Hepatocyte (in vitro differentiated cells): Measurements from ENCODE around the gene LRMDA. TPM values are rescaled to one million over a fixed set of nuclear protein-coding genes. Genes with fewer than 3 reads are reported as not detected.

Source experiments
- DNase-seq: peaks from one replicate; pipeline ENCODE4 v3.0.0-alpha.2; 2016; ENCODE audit warnings: low spot score
- H2AFZ ChIP-seq: fragments of 200-600 bp; sonication (generic); 2 replicates; pipeline ENCODE4 v1.6.0; 2016; ENCODE audit warnings: antibody characterized with exemption, mild to moderate bottlenecking
- H3K27ac ChIP-seq: fragments of 200-600 bp; sonication (generic); 2 replicates; pipeline ENCODE4 v1.5.1; 2016; ENCODE audit warnings: mild to moderate bottlenecking
- H3K27me3 ChIP-seq: fragments of 200-600 bp; sonication (generic); 2 replicates; pipeline ENCODE4 v1.6.1; 2016
- H3K36me3 ChIP-seq: fragments of 200-600 bp; sonication (generic); replicated peaks from 2 replicates; pipeline ENCODE4 v1.5.1; 2016; ENCODE audit warnings: low read depth; ENCODE audit not compliant: insufficient read depth
- H3K4me1 ChIP-seq: fragments of 200-600 bp; sonication (generic); 2 replicates; pipeline ENCODE4 v1.5.1; 2016; ENCODE audit warnings: mild to moderate bottlenecking, moderate library complexity; ENCODE audit not compliant: insufficient read depth
- H3K4me2 ChIP-seq: fragments of 200-600 bp; sonication (generic); 2 replicates; pipeline ENCODE4 v1.6.0; 2016
- H3K4me3 ChIP-seq: fragments of 200-600 bp; sonication (generic); 2 replicates; pipeline ENCODE4 v1.5.1; 2016; ENCODE audit warnings: mild to moderate bottlenecking
- H3K79me2 ChIP-seq: fragments of 200-600 bp; sonication (generic); 2 replicates; pipeline ENCODE4 v1.6.0; 2017; ENCODE audit warnings: mild to moderate bottlenecking
- H3K9me2 ChIP-seq: fragments of 200-600 bp; sonication (generic); replicated peaks from 2 replicates; pipeline ENCODE4 v1.6.0; 2017; ENCODE audit warnings: mild to moderate bottlenecking; ENCODE audit not compliant: insufficient read depth
- H3K9me3 ChIP-seq: fragments of 200-600 bp; sonication (generic); 2 replicates; pipeline ENCODE4 v1.5.1; 2016; ENCODE audit warnings: low read depth, mild to moderate bottlenecking
- H4K20me1 ChIP-seq: fragments of 200-600 bp; sonication (generic); 2 replicates; pipeline ENCODE4 v1.6.0; 2016; ENCODE audit warnings: mild to moderate bottlenecking; ENCODE audit not compliant: insufficient read depth, poor library complexity, severe bottlenecking
- CTCF ChIP-seq: fragments of 200-600 bp; sonication (generic); IDR thresholded peaks from 2 replicates; pipeline ENCODE4 v1.5.1; 2016; ENCODE audit warnings: antibody characterized with exemption, mild to moderate bottlenecking; ENCODE audit not compliant: poor library complexity
- EZH2 ChIP-seq: fragments of 200-600 bp; sonication (generic); IDR thresholded peaks from 2 replicates; pipeline ENCODE4 v1.6.1; 2016; ENCODE audit warnings: antibody characterized with exemption, mild to moderate bottlenecking, borderline replicate concordance
- EZH2phosphoT487 ChIP-seq: fragments of 200-600 bp; sonication (generic); IDR thresholded peaks from one replicate; pipeline ENCODE4 v1.6.1; 2018; ENCODE audit warnings: antibody characterized with exemption, mild to moderate bottlenecking, low read depth, moderate library complexity; ENCODE audit not compliant: unreplicated experiment, severe bottlenecking
- WGBS: methylation state at CpG from one replicate; pipeline ENCODE4 v1.1.6; 2016; ENCODE audit warnings: low lambda C conversion rate; ENCODE audit errors: missing lambda C conversion rate; 5-methylcytosine and 5-hydroxymethylcytosine counted together
- polyA plus RNA-seq: library from polyadenylated mRNA; unstranded; fragments of >200 nt; fragmentation: Nextera tagmentation; extraction: Ambion mirVana; gene quantifications from 2 replicates; pipeline ENCODE4 v1.2.1, GENCODE V29; 2016
- total RNA-seq: library from RNA; depleted of rRNA; stranded (reverse); fragments of >200 nt; gene quantifications from 2 replicates; pipeline ENCODE4 v1.2.3, GENCODE V29; 2014

The LRMDA gene
- total and polyA plus RNA-seq, 2 experiments from 2014 or later: 5.6 to 15.7 TPM

- no peak overlapping the region for H3K4me2 ChIP-seq
- no peak for TF ChIP-seq EZH2phosphoT487
- no peak for TF ChIP-seq CTCF
- no peak for TF ChIP-seq EZH2
- H3K36me3 ChIP-seq: no peaks in the 10 kb centered on the region
- 96% methylated on average over 3 of the region's 3 CpGs for WGBS
- H3K79me2 ChIP-seq: no peaks in the 10 kb centered on the region
- no peak overlapping the region for H3K27ac ChIP-seq
- no peaks in the 10 kb centered on the region for H3K27me3 ChIP-seq
- H3K4me1 ChIP-seq: no peaks in the 10 kb centered on the region
- H2AFZ ChIP-seq: no peak overlapping the region
- H3K9me2 ChIP-seq: no peaks in the 10 kb centered on the region
- no peak overlapping the region for H3K4me3 ChIP-seq
- DNase-seq: no peak
- H3K9me3 ChIP-seq: no peaks in the 10 kb centered on the region
- H4K20me1 ChIP-seq: no peaks in the 10 kb centered on the region
These were observed 6.3 kb downstream of the LRMDA start for GRCh38 chr10:75437693-75438092.

- no peak overlapping the region for H3K4me2 ChIP-seq
These were observed 6.9 kb downstream of the LRMDA start for GRCh38 chr10:75438275-75438674.

GRCh38 chr10:75439811-75440210 lies 8.4 kb downstream of the LRMDA start:
- TF ChIP-seq EZH2phosphoT487: no peak
- no peak for TF ChIP-seq CTCF
- no peak for TF ChIP-seq EZH2
- H3K4me2 ChIP-seq: no peak overlapping the region

More at GRCh38 chr10:75438275-75438674, 6.9 kb downstream of the LRMDA start:
- Histone ChIP-seq H3K9me2 (no peaks in the 10 kb centered on the region), H2AFZ (no peak overlapping the region), H3K27ac (no peak overlapping the region), H3K4me1 (no peaks in the 10 kb centered on the region), H4K20me1 (no peaks in the 10 kb centered on the region), H3K79me2 (no peaks in the 10 kb centered on the region), H3K9me3 (peaks cover 4% of the 10 kb centered on the region), H3K36me3 (peaks cover 4% of the 10 kb centered on the region), H3K27me3 (no peaks in the 10 kb centered on the region), H3K4me3 (no peak overlapping the region)
- no peak for TF ChIP-seq EZH2
- no peak for TF ChIP-seq CTCF
- no peak for TF ChIP-seq EZH2phosphoT487
- no peak for DNase-seq
- WGBS: 89% methylated on average over 3 of the region's 3 CpGs

More at GRCh38 chr10:75439811-75440210, 8.4 kb downstream of the LRMDA start:
- peaks cover 6% of the 10 kb centered on the region for H3K36me3 ChIP-seq
- peaks cover 12% of the 10 kb centered on the region for H3K9me3 ChIP-seq
- no peaks in the 10 kb centered on the region for H3K79me2 ChIP-seq
- no peaks in the 10 kb centered on the region for H3K9me2 ChIP-seq
- no peak for DNase-seq
- no peaks in the 10 kb centered on the region for H3K27me3 ChIP-seq
- no peaks in the 10 kb centered on the region for H4K20me1 ChIP-seq
- no peak overlapping the region for H3K27ac ChIP-seq
- no peak overlapping the region for H2AFZ ChIP-seq
- H3K4me1 ChIP-seq: no peaks in the 10 kb centered on the region
- H3K4me3 ChIP-seq: no peak overlapping the region
- 86% methylated on average over 4 of the region's 4 CpGs for WGBS
